GM12878 (cell line): Measurements from ENCODE around the gene ZSCAN20. TPM values are rescaled to one million over a fixed set of nuclear protein-coding genes. Genes with fewer than 3 reads are reported as not detected.

Experiments used
- ATAC-seq: fragments of 200-7000 bp; cut with Tn5 transposase; 3 replicates; pipeline ENCODE4 v1.9.1; 2020; ENCODE audit warnings: mild to moderate bottlenecking, moderate library complexity
- BruUV-seq: library from RNA; stranded (reverse); fragments of 400-500 nt; replicated peaks from 2 replicates; lab custom pipeline; 2021; lab: Mats Ljungman, UMichigan
- CTCF ChIA-PET: fragments of 300-600 bp; sonication (Branson Sonifier 250); formaldehyde crosslinking; extraction: SDS; loops from one replicate; lab custom pipeline; 2021; ENCODE audit warnings: inconsistent platforms; lab: Yijun Ruan, JAX
- POLR2A ChIA-PET: fragments of 350-600 bp; formaldehyde crosslinking; extraction: SDS; loops from one replicate; lab custom pipeline; 2021; ENCODE audit warnings: inconsistent platforms; lab: Charles Lee
- RAD21 ChIA-PET: fragments of 300-600 bp; sonication (Branson Sonifier 250); formaldehyde crosslinking; loops from one replicate; lab custom pipeline; 2023; ENCODE audit warnings: antibody characterized with exemption; ENCODE audit not compliant: unreplicated experiment; lab: Charles Lee
- SMC1A ChIA-PET: fragments of 300-600 bp; sonication (Branson Sonifier 250); formaldehyde crosslinking; loops from one replicate; lab custom pipeline; 2023; ENCODE audit not compliant: unreplicated experiment, uncharacterized antibody; lab: Charles Lee
- DNase-seq: peaks from one replicate; pipeline ENCODE4 v3.0.0-alpha.2; 2011; ENCODE audit warnings: low read depth, low spot score
- FAIRE-seq: peaks from 3 replicates; lab custom pipeline; 2011; peaks lifted over from hg19 to GRCh38; lab: Jason Lieb, UNC
- H2AFZ ChIP-seq: 2 replicates; pipeline ENCODE4 v1.6.0; 2011; ENCODE audit warnings: low read depth, low read length, control low read depth; ENCODE audit not compliant: control insufficient read depth
- H3K27ac ChIP-seq: 2 replicates; pipeline ENCODE4 v1.5.1; 2011; ENCODE audit warnings: control low read depth; ENCODE audit not compliant: control insufficient read depth, insufficient read depth
- H3K27me3 ChIP-seq, 2 experiments: replicated peaks in 1 of 2; 2 replicates each; pipeline versions ENCODE4 v1.6.0 to v1.6.1; 2011; ENCODE audit warnings: low read length in 1 of 2; ENCODE audit not compliant: control insufficient read depth in 2 of 2, insufficient read depth in 2 of 2
- H3K36me3 ChIP-seq, 2 experiments: 2 replicates each; pipeline ENCODE4 v1.5.1; 2011; ENCODE audit warnings: low read length in 1 of 2; ENCODE audit not compliant: control insufficient read depth in 2 of 2, insufficient read depth in 2 of 2
- H3K4me1 ChIP-seq: 2 replicates; pipeline ENCODE4 v1.6.1; 2011; ENCODE audit warnings: mild to moderate bottlenecking, low read length, moderate library complexity, mixed read lengths; ENCODE audit not compliant: control insufficient read depth, insufficient read depth
- H3K4me2 ChIP-seq: 2 replicates; pipeline ENCODE4 v1.6.0; 2011; ENCODE audit warnings: control low read depth; ENCODE audit not compliant: control insufficient read depth, insufficient read depth
- H3K4me3 ChIP-seq: fragments of 200-600 bp; sonication (generic); 2 replicates; pipeline ENCODE4 v1.5.1; 2016
- H3K79me2 ChIP-seq: 2 replicates; pipeline ENCODE4 v1.6.0; 2011; ENCODE audit warnings: low read length; ENCODE audit not compliant: control insufficient read depth, insufficient read depth
- H3K9ac ChIP-seq: 2 replicates; pipeline ENCODE4 v1.8.0; 2011; ENCODE audit warnings: low read length, control low read depth, mixed read lengths; ENCODE audit not compliant: control insufficient read depth, insufficient read depth
- H3K9me3 ChIP-seq: replicated peaks from 3 replicates; pipeline ENCODE4 v1.5.1; 2011; ENCODE audit warnings: mild to moderate bottlenecking, low read length; ENCODE audit not compliant: control insufficient read depth, insufficient read depth
- H4K20me1 ChIP-seq: 2 replicates; pipeline ENCODE4 v1.6.0; 2011; ENCODE audit not compliant: control insufficient read depth, insufficient read depth
- MEF2A ChIP-seq: IDR thresholded peaks from 2 replicates; pipeline ENCODE4 v1.6.1; 2011; ENCODE audit warnings: low read depth, mild to moderate bottlenecking, low read length, moderate library complexity; ENCODE audit not compliant: insufficient read depth
- SMC3 ChIP-seq: IDR thresholded peaks from 2 replicates; pipeline ENCODE4 v1.6.1; 2011; ENCODE audit warnings: low read length, improper control_type of control experiment, borderline replicate concordance
- SRF ChIP-seq, 2 experiments: IDR thresholded peaks; 2 replicates each; pipeline ENCODE4 v1.6.1; 2011; ENCODE audit warnings: low read depth in 2 of 2, low read length in 2 of 2, mild to moderate bottlenecking in 1 of 2, moderate library complexity in 1 of 2
- TCF3 ChIP-seq: IDR thresholded peaks from 2 replicates; pipeline ENCODE4 v1.6.1; 2012; ENCODE audit warnings: low read depth, mild to moderate bottlenecking, low read length, borderline replicate concordance; ENCODE audit not compliant: insufficient read depth
- ZBTB33 ChIP-seq: fragments of 450-650 bp; IDR thresholded peaks from 2 replicates; pipeline ENCODE4 v1.6.1; 2017; ENCODE audit warnings: mild to moderate bottlenecking
- WGBS: methylation state at CpG from one replicate; pipeline ENCODE4 v1.1.6; 2016; ENCODE audit warnings: low lambda C conversion rate; ENCODE audit not compliant: insufficient replicate concordance, insufficient coverage; ENCODE audit errors: missing lambda C conversion rate; 5-methylcytosine and 5-hydroxymethylcytosine counted together
- in situ Hi-C: fragments of 300-500 bp; cut with MboI; formaldehyde crosslinking; loops from 9 replicates; pipeline ENCODE4 v1.14.3; 2018; ENCODE audit warnings: mixed read lengths
- intact Hi-C: fragments of 100-400 bp; cut with micrococcal nuclease; formaldehyde crosslinking; loops from one replicate; pipeline ENCODE4 v1.14.2; 2022; ENCODE audit not compliant: unreplicated experiment
- polyA plus RNA-seq, 11 experiments: library from polyadenylated mRNA; depleted of rRNA in 4 of 11; unstranded in 6 of 11; stranded (reverse) in 5 of 11; fragments of >200 nt; fragmentation: Nextera tagmentation in 4 of 11; fragmentation: Illumina TruSeq in 1 of 11; extraction: Ambion mirVana in 4 of 11; extraction: Trizol in 1 of 11; gene quantifications; 1 replicate in 1 of 11; 2 replicates in 10 of 11; pipeline versions ENCODE4 v1.2.1 to v1.2.3, GENCODE V29; 2011 to 2016; ENCODE audit warnings: inconsistent platforms in 2 of 11, missing spikeins in 2 of 11, low read depth in 1 of 11
- total RNA-seq, 4 experiments: library from RNA; depleted of rRNA in 3 of 4; stranded (reverse); fragments of >200 nt in 3 of 4; fragmentation: Illumina TruSeq in 1 of 4; extraction: Trizol in 1 of 4; gene quantifications; 2 replicates each; pipeline versions ENCODE4 v1.2.1 to v1.2.3, GENCODE V29; 2013 to 2021

Gene ZSCAN20
- total and polyA plus RNA-seq, 10 of the 15 experiments (the other 5 are each of a cell fraction or from before 2014, with no cell fraction given) = 0.35 to 5.1 (median 2.4) TPM

GRCh38 chr1:33434363-33434750, 38.1 kb upstream of the ZSCAN20 start:
- Histone ChIP-seq H3K27me3 (peaks cover 4 to 6% of the 10 kb centered on the region in 2 experiments), H3K9ac (no peak overlapping the region), H2AFZ (no peak overlapping the region), H3K27ac (no peak overlapping the region), H3K36me3 (no peaks in the 10 kb centered on the region), H3K79me2 (no peaks in the 10 kb centered on the region), H3K4me2 (no peak overlapping the region), H3K9me3 (no peaks in the 10 kb centered on the region), H3K4me1 (no peaks in the 10 kb centered on the region), H4K20me1 (no peaks in the 10 kb centered on the region; the same call in 1 of the 2 replicates), H3K4me3 (no peak overlapping the region)
- TF ChIP-seq MEF2A (no peak), TCF3 (no peak), SMC3 (no peak), ZBTB33 (no peak), SRF (IDR thresholded peaks at IDR 0.05; ENCODE audit: low read depth in 2 of 2, low read length in 2 of 2) (no peak)
- no TSS peak for BruUV-seq
- 0% methylated on average over 1 of the region's 1 CpG for WGBS
- in situ Hi-C loops = no loop called here
- ATAC-seq (no peak), FAIRE-seq (no peak), DNase-seq (no peak)
- SMC1A ChIA-PET = no interaction called here
- RAD21 ChIA-PET = no interaction called here
- intact Hi-C loops = no loop called here
- CTCF ChIA-PET = no interaction called here
- POLR2A ChIA-PET = no interaction called here
